ENCODE data around the gene TP73.

- peak; percentile 93 for TF ChIP-seq CTCF (IDR thresholded peaks at IDR 0.05; ENCODE audit: poor library complexity, severe bottlenecking)
- TF ChIP-seq EP300 (conservative IDR thresholded peaks at IDR 0.05; ENCODE audit: poor library complexity, severe bottlenecking) = no peak
- no peak for TF ChIP-seq POLR2AphosphoS5 (IDR thresholded peaks at IDR 0.05)
- peak; percentile 86 for TF ChIP-seq RAD21 (conservative IDR thresholded peaks at IDR 0.05)
- no peak for TF ChIP-seq TAF1 (IDR thresholded peaks at IDR 0.05; ENCODE audit: low read depth)
- TF ChIP-seq REST (IDR thresholded peaks at IDR 0.05; ENCODE audit: borderline replicate concordance) = no peak
- TF ChIP-seq MXI1 (conservative IDR thresholded peaks at IDR 0.05; ENCODE audit: poor library complexity, severe bottlenecking) = no peak
Measured at GRCh38 chr1:3618881-3619671, 33.2 kb upstream of the TP73 start.

Data from neural cell (in vitro differentiated cells).